D341Med (cell line): Measurements from ENCODE around the gene RSRC2.
"Not testable (repeated sequence)": the region's sequence is repeated elsewhere in the genome, so short reads cannot be mapped to it uniquely, and the experiment has no call there.

ENCODE experiments used
- DNase-seq: peaks from one replicate; pipeline ENCODE4 v3.0.0; 2012; ENCODE audit warnings: low spot score

The RSRC2 gene

GRCh38 chr12:122517877-122518276, 8.9 kb downstream of the RSRC2 start:
- DNase-seq, result no peak

DNA sequence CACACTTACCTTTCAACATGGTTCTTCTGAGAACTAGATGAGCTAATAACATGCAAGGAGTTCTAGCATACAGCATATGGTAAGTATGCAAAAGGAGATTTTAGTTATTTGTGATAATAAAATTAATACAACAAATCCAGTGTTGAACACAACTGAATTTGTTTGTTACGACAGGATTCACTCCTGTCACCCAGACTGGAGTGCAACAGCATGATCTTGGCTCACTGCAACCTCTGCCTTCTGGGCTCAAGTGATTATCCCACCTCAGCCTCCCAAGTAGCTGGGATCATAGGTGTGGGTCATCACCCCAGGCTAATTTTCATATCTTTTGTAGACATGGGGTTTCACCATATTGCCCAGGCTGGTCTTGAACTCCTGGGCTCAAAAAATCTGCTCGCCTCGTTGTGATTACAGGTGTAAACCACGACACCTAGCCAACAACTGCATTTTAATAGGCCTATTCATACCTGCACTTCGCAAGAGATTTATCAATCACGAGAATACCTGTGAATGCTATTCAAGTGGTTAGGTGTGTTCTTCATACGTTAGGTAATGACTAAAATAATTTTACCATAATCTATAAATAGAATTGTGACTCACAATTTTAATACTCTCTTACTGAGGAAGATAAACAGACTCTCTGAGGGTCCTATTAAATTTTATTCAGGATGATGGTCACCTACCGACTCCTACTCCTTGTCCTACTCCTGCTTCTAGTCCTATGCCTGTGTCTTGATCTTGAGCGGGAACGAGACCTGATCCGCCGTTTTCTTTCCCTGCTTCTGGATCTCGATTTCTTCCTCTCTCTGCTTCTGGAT, 10.0 kb downstream of the RSRC2 start:
- DNase-seq, result no peak

- no peak for DNase-seq
Measured at GRCh38 chr12:122515275-122515674, 11.5 kb downstream of the RSRC2 start.

DNA sequence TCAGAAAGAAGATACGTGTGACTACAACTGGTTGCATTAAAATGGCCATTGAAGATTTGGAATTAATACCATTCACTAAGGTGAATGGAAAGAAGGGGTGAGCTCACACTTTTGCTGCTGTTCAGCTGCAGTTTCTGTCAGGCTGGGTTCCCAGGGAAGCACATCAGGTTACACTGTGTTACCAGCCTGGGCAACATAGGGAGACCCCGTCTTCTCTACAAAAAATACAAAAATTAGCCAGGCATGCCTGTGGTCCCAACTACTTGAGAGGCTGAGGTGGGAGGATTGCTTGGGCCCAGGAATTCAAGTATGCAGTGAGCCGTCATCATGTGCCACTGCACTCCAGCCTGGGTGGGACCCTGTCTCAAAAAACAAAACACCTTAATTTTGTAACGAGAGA, 13.1 kb downstream of the RSRC2 start:
- no peak for DNase-seq

GRCh38 chr12:122513028-122513427, 13.7 kb downstream of the RSRC2 start:
- not testable (repeated sequence) for DNase-seq

- DNase-seq, result no peak
Measured at GRCh38 chr12:122508163-122508562, 18.6 kb downstream of the RSRC2 start.

GRCh38 chr12:122506393-122506938, 20.3 kb downstream of the RSRC2 start:
- DNase-seq, result no peak

DNA sequence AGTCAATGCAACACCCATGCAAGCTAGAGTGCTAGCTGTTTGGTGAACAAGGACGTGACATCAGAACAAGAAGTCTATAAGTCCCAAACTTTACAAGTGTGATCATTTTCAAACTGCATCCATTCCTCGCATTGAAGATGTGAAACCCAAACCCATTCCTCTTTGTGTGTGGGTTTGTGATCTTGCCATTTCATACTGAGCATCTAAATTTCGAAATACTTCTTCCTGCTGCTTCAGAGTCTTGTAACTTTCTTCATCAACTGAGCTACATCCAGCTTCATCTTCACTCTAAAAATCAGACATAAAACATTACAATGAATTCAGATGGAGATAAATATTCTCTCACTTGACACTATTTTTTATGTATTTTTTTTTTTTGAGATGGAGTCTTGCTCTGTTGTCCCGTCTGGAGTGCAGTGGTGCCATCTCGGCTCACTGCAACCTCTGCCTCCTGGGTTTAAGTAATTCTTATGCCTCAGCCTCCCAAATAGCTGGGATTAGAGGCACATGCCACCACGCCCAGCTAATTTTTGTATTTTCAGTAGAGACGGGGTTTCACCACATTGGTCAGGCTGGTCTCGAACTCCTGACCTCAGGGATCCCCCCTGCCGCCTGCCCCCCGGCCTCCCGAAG, 21.2 kb downstream of the RSRC2 start:
- DNase-seq, result no peak

GRCh38 chr12:122503783-122504590, 22.7 kb downstream of the RSRC2 start:
- no peak for DNase-seq

DNA sequence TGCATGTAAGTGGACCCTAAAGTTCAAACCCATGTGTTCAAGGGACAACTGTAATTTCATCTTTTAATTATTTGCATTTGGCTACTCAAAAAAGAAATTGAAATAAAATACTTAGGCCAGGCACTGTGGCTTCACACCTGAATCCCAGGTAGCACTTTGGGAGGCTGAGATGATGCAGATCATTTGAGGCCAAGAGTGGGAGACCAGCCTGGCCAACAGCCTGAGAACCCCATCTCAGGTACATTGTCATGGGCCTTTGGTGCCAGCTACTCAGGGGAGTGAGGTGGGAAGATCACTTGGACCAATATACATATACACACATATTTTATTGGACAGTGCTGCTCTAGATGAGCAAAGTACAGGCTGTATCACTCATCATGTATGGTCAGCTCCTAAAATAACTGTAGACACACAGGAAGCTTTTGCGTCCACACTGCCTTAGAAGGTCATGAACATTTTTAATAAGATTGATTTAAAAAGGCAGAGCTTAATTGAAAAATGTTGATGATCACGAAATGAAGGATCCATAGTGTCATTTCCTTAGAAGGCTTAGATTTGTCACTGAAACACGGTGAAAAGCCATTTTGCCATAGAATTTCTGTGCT, 23.5 kb downstream of the RSRC2 start:
- no peak for DNase-seq

DNA sequence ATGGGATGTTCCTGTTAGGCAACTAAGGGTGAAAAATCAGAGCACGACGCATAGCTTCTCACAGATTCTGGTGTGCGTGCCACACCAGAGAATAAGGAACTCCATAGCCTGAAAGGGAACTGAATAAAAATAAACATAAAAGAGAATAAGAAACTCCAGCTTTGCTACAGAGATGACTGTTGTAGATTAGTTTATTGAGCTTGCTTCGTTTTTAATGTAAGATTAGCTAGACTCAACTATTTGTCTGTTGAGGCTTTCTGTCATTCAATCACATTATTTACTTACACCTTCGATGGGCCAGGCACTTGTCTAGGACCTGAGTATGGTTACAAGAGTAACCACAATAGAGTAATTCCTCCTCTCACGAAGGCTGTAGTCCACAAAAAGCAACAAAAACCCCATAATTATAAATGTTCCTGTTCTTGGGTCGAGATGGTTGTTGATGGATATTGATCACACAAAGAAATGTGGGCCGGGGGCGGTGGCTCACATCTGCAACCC, 25.2 kb downstream of the RSRC2 start:
- no peak for DNase-seq

DNA sequence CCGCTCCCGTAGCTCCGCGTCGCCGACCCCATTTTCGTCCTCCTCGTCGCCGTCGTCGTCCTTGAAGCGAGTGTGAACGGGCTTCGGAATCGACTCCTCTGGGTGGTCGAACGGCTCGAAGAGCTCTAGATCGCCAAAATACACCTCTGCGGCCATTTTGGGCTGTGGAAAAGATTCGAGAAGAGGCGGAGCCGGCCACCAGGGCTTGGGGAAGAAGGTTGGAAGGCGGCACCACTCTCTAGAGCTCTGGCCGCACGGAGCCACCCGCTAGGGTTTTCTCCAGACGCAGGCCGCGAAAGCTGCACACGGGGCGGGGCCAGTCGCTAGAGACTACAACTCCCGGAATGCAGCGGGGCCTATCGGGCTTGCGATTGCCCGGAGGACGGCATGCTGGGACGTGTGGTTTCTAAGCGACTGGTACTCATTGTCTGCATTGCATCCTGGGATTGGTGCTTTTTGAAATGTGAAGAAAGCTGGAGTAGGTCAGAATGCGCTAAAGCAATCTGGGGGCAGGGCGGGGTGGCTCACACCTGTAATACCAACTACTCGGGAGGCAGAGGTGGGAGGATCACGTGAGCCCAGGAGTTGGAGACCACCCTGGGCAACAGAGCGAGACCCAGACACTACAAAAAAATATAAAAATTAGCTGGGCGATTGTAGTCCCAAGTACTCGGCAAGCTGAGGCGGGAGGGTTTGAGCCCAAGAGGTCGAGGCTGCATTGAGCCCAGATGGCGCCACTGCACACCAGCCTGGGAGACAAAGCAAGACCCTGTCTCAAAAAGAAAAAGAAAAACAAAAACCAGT, 25.8 kb downstream of the RSRC2 start, which contains the start of gene ZCCHC8:
ZCCHC8 (minus strand) TSS at position 248 of the 804 bp plus-strand sequence; CDS start at position 156, 92 bp downstream.
- peak; percentile 93 for DNase-seq

GRCh38 chr12:122499991-122500684, 26.6 kb downstream of the RSRC2 start:
- peak; percentile 67 for DNase-seq

DNA sequence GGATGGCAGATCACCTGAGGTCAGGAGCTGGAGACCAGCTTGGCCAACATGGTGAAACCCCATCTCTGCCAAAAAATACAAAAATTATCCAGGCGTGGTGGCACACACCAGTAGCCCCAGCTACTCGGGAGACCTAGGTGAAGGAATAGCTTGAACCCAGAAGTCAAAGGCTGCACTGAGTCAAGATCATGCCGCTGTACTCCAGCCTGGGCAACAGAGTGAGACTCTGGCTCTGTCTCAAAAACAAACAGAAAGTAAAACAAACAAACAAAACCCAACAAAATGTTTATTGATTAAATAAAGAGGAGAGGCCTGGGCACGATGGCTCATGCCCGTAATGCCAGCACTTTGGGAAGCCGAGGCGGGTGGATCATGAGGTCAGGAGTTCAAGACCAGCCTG, 31.5 kb downstream of the RSRC2 start:
- no peak for DNase-seq

DNA sequence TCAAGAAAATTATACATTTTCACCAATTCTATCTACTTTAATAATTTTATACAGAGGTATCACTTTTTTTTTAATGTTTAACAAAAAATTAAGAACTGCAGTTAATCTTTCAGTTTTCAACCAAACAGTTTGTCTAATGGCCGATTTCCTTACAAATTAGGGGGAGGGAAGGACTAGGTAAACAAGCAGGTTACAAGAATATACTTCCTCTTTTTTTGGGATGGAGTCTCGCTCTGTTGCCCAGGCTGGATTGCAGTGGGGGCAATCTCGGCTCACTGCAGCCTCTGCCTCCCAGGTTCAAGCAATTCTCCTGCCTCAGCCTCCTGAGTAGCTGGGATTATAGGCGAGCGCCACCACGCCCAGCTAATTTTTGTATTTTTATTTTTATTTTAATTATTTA, 33.5 kb downstream of the RSRC2 start:
- DNase-seq, result not testable (repeated sequence)

GRCh38 chr12:122491991-122492390, 34.7 kb downstream of the RSRC2 start:
- DNase-seq, result no peak

DNA sequence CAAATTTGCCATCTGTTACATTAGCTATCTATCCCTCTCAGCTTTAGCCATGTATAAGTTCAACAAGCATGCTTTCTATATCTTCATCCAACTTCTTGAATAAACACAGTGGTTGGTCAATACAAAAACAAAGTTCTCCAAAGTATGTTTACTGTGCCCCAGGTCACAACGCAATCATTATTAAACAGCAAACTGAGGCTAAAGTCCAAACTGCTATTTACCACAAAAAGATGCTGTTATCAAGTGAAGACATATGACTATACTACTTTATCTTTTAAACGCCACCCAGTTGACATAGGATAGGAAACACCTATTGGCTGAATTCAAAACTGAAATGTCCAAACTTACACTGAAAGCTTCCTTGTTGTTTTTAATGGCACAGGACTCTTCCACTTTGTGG, 37.7 kb downstream of the RSRC2 start:
- DNase-seq, result no peak

DNA sequence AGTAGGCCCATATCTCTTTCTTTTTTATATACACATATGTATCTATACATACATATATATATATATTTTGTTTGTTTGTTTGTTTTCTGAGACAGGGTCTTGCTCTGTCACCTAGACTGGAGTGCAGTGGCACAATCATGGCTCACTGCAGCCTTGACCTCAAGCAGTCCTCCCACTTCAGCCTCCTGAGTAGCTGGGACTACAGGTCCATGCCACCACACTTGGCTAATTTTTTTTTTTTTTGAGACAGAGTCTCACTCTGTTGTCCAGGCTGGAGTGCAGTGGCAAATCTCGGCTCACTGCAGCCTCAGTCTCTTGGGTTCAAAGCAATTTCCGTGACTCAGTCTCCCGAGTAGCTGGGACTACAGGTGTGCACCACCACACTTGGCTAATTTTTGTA, 38.9 kb downstream of the RSRC2 start:
- DNase-seq, result not testable (repeated sequence)

DNA sequence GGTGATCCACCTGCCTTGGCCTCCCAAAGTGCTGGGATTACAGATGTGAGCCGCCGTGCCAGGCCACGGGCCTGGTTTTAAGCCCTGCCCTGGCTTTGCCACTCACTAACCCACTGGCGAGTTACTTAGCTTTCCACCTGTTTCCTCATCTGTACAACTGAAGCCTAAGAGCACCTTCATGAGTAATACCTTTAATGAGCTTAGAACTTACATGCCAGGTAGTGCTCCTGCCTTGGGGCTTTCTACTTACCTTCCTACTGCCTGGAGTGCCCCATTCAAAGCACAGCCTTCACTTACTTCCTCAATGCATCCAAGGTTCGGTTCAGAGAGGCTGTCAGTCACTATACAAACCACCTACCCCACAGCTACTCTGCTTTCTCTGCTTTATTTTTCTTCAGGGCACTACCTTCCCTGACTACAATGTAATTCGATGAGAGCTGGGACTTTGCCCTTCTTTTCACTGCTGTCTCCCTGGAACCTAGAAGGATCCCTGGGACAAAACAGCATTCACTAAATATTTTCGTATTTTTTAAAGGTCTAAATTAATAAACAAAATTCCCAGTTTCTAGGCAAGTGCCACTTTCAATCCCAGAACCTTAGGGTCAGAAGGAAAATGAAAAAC, 39.8 kb downstream of the RSRC2 start:
- no peak for DNase-seq

GRCh38 chr12:122486360-122486759, 40.4 kb downstream of the RSRC2 start:
- not testable (repeated sequence) for DNase-seq
